ENCODE measurements around the gene ZNF607. TPM values are rescaled to one million over a fixed set of nuclear protein-coding genes. Genes with fewer than 3 reads are reported as not detected.

The ZNF607 gene
- total and polyA plus RNA-seq, 2 donors (not counting 1 experiment from before 2014, with no cell fraction given): 2.5 to 6.9 TPM

DNA sequence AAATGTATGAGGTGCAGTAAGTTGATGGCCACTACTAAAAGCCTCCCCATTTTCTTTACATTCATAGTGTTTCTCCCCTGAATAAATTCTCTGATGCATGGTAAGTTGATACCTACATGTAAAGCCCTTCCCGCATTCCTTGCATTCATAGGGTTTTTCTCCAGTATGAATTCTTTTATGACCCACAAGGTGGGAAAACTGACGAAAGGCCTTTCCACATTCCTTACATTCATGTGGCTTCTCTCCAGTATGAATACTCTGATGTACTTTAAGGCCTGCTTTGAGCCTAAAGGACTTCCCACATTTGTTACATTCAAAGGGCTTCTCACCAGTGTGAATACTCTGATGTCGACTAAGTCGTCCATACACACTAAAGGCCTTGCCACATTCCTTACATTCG, 20.5 kb downstream of the ZNF607 start:
- Histone ChIP-seq H3K27ac (ENCODE audit: insufficient read depth, low read length) (no peak overlapping the region), H3K79me2 (ENCODE audit: control insufficient read depth, insufficient read depth, low read length) (no peaks in the 10 kb centered on the region), H3K9me3 (ENCODE audit: control insufficient read depth, insufficient read depth, low read depth, low read length) (no peaks in the 10 kb centered on the region)

DNA sequence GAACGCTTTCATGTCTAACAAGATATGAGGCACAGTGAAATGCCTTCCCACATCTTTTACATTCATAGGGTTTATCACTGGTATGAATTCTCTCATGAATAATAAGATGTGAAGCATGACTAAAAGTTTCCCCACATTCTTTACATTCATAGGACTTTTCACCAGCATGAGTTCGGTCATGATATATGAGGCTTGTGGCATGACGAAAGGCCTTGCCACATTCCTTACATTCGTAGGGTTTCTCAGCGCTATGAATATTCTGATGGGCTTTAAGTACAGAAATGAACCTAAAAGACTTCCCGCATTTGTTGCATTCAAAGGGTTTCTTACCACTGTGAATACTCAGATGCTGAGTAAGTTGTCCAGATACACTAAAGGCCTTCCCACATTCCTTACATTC, 21.3 kb downstream of the ZNF607 start:
- no peak for TF ChIP-seq EZH2 (IDR thresholded peaks at IDR 0.05; ENCODE audit: low read length, missing control alignments)
- TF ChIP-seq, protein P1, sequence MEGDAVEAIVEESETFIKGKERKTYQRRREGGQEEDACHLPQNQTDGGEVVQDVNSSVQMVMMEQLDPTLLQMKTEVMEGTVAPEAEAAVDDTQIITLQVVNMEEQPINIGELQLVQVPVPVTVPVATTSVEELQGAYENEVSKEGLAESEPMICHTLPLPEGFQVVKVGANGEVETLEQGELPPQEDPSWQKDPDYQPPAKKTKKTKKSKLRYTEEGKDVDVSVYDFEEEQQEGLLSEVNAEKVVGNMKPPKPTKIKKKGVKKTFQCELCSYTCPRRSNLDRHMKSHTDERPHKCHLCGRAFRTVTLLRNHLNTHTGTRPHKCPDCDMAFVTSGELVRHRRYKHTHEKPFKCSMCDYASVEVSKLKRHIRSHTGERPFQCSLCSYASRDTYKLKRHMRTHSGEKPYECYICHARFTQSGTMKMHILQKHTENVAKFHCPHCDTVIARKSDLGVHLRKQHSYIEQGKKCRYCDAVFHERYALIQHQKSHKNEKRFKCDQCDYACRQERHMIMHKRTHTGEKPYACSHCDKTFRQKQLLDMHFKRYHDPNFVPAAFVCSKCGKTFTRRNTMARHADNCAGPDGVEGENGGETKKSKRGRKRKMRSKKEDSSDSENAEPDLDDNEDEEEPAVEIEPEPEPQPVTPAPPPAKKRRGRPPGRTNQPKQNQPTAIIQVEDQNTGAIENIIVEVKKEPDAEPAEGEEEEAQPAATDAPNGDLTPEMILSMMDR (conservative IDR thresholded peaks at IDR 0.05 in 1 of 2, IDR thresholded peaks at IDR 0.05 in 1 of 2; ENCODE audit: low read depth in 1 of 2, low read length in 2 of 2): no peak
- H4K20me1 ChIP-seq (ENCODE audit: control insufficient read depth, extremely low read depth, insufficient read depth, low read length): no peaks in the 10 kb centered on the region
- no peak overlapping the region for H3K4me2 ChIP-seq (ENCODE audit: extremely low read depth, insufficient read depth, low read length)
- peak in 1 of 2 donors; percentile 22 for DNase-seq (ENCODE audit: low read depth in 2 of 2)
- H3K27me3 ChIP-seq (ENCODE audit: control insufficient read depth, insufficient read depth, low read length): no peaks in the 10 kb centered on the region
- no peak overlapping the region for H3K27ac ChIP-seq (ENCODE audit: insufficient read depth, low read length)
- H3K4me1 ChIP-seq (ENCODE audit: control insufficient read depth, extremely low read depth, insufficient read depth, low read length): no peaks in the 10 kb centered on the region
- H3K79me2 ChIP-seq (ENCODE audit: control insufficient read depth, insufficient read depth, low read length): no peaks in the 10 kb centered on the region
- H3K4me3 ChIP-seq (replicated peaks in 1 of 4; ENCODE audit: control extremely low read depth in 1 of 4, insufficient read depth in 1 of 4, low read depth in 3 of 4, low read length in 4 of 4): no peak overlapping the region
- H2AFZ ChIP-seq (ENCODE audit: low read length): no peak overlapping the region
- no peaks in the 10 kb centered on the region for H3K9me3 ChIP-seq (ENCODE audit: control insufficient read depth, insufficient read depth, low read depth, low read length)
- H3K36me3 ChIP-seq (ENCODE audit: control insufficient read depth, insufficient read depth, low read length): no peaks in the 10 kb centered on the region
- H3K9ac ChIP-seq (ENCODE audit: insufficient read depth, low read length): no peak overlapping the region

More for the DNA sequence above, 20.5 kb downstream of the ZNF607 start:
- Histone ChIP-seq H2AFZ (ENCODE audit: low read length) (no peak overlapping the region), H3K27me3 (ENCODE audit: control insufficient read depth, insufficient read depth, low read length) (no peaks in the 10 kb centered on the region), H3K4me2 (ENCODE audit: extremely low read depth, insufficient read depth, low read length) (no peak overlapping the region), H3K36me3 (ENCODE audit: control insufficient read depth, insufficient read depth, low read length) (no peaks in the 10 kb centered on the region), H3K9ac (ENCODE audit: insufficient read depth, low read length) (no peak overlapping the region), H4K20me1 (ENCODE audit: control insufficient read depth, extremely low read depth, insufficient read depth, low read length) (no peaks in the 10 kb centered on the region), H3K4me1 (ENCODE audit: control insufficient read depth, extremely low read depth, insufficient read depth, low read length) (no peaks in the 10 kb centered on the region), H3K4me3 (replicated peaks in 1 of 4; ENCODE audit: control extremely low read depth in 1 of 4, insufficient read depth in 1 of 4, low read depth in 3 of 4, low read length in 4 of 4) (no peak overlapping the region)
- TF ChIP-seq, protein P1 (conservative IDR thresholded peaks at IDR 0.05 in 1 of 2, IDR thresholded peaks at IDR 0.05 in 1 of 2; ENCODE audit: low read depth in 1 of 2, low read length in 2 of 2): no peak
- TF ChIP-seq EZH2 (IDR thresholded peaks at IDR 0.05; ENCODE audit: low read length, missing control alignments): no peak
- peak in 1 of 2 donors; percentile 30 for DNase-seq (ENCODE audit: low read depth in 2 of 2)

DNA sequence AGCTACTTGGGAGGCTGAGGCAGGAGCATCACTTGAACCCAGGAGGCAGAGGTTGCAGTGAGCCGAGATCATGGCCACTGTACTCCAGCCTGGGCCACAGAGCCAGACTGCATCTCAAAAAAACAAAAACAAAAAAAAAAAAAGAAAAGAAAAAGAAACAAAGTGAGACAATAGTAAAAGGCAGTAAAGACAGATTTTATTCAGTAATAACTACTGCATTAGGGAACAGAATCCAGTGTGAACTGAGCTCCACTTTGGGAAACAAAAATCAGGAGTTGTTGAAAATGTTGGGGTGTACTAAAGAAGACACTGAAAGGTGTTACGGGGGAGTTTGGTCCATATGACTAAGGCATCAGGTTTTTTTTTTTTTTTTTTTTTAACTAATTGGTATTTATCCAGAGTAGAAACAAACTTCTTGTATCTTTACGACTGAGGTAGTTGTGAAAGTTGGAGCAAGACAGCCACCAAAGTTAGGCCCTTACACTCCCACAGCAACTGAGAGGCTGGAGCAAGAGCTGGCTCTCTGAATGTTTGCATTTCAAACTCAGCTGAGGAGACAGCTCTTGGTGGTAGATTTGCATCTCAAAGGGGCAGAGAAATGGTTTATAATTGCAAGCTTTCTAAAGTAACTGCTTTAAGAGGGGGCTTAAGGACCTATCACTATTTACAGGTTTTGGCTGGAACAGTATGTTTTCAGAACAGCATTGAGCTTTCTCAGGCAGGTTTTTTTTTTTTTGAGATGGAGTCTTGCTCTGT, 24.2 kb downstream of the ZNF607 start:
- H3K4me1 ChIP-seq (ENCODE audit: control insufficient read depth, extremely low read depth, insufficient read depth, low read length): no peaks in the 10 kb centered on the region
- H2AFZ ChIP-seq (ENCODE audit: low read length): no peak overlapping the region
- no peak overlapping the region for H3K27ac ChIP-seq (ENCODE audit: insufficient read depth, low read length)
- H3K36me3 ChIP-seq (ENCODE audit: control insufficient read depth, insufficient read depth, low read length): no peaks in the 10 kb centered on the region
- DNase-seq (ENCODE audit: low read depth in 2 of 2): no peak
- H3K27me3 ChIP-seq (ENCODE audit: control insufficient read depth, insufficient read depth, low read length): no peaks in the 10 kb centered on the region
- no peaks in the 10 kb centered on the region for H3K79me2 ChIP-seq (ENCODE audit: control insufficient read depth, insufficient read depth, low read length)
- no peaks in the 10 kb centered on the region for H3K9me3 ChIP-seq (ENCODE audit: control insufficient read depth, insufficient read depth, low read depth, low read length)
- H4K20me1 ChIP-seq (ENCODE audit: control insufficient read depth, extremely low read depth, insufficient read depth, low read length): no peaks in the 10 kb centered on the region
- H3K4me3 ChIP-seq (replicated peaks in 1 of 4; ENCODE audit: control extremely low read depth in 1 of 4, insufficient read depth in 1 of 4, low read depth in 3 of 4, low read length in 4 of 4): no peak overlapping the region
- H3K4me2 ChIP-seq (ENCODE audit: extremely low read depth, insufficient read depth, low read length): no peak overlapping the region
- TF ChIP-seq EZH2 (IDR thresholded peaks at IDR 0.05; ENCODE audit: low read length, missing control alignments): no peak
- TF ChIP-seq, protein P1 (conservative IDR thresholded peaks at IDR 0.05 in 1 of 2, IDR thresholded peaks at IDR 0.05 in 1 of 2; ENCODE audit: low read depth in 1 of 2, low read length in 2 of 2): no peak
- no peak overlapping the region for H3K9ac ChIP-seq (ENCODE audit: insufficient read depth, low read length)

Data from fibroblast of lung (primary cell).